ENCODE measurements around the gene RECQL5.

RECQL5 gene

DNA sequence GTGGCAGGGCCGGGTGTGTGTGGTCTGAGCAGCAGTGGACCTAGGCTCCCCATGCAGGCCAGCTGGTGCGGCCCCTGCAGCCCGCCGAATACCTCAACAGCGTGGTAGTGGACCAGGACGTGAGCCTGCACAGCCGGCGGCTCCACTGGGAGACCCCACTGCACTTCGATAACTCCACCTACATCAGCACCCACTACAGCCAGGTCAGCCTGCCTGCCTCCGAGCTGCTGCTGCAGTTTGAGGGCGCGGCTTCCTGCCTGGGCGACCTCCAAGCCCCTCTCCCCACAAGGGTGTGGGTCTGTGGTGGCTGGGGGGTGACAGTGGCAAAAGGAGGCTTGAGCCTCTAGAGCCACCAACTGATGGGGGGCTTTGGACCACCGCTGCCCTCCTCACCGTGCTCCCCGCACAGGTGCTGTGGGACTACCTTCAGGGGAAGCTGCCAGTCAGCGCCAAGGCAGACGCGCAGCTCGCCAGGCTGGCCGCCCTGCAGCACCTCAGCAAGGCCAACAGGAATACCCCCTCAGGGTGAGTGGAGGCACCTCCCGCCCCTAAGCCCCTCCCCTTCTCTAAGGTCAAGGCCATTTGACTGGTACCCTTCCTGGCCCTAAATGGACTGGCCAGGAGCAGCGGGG is 42.1 kb downstream of the RECQL5 start:
- no peak overlapping the region for H3K27ac ChIP-seq
- TF ChIP-seq ZFX (IDR thresholded peaks at IDR 0.05; ENCODE audit: borderline replicate concordance) (no peak), CTCF (IDR thresholded peaks at IDR 0.05) (no peak)

- TF ChIP-seq CTCF (IDR thresholded peaks at IDR 0.05), result no peak
- TF ChIP-seq ZFX (IDR thresholded peaks at IDR 0.05; ENCODE audit: borderline replicate concordance), result no peak
- H3K27ac ChIP-seq, result no peak overlapping the region
Measured at GRCh38 chr17:75624021-75624420, 42.9 kb downstream of the RECQL5 start.

GRCh38 chr17:75623386-75623785 is 43.6 kb downstream of the RECQL5 start:
- TF ChIP-seq CTCF (IDR thresholded peaks at IDR 0.05) (no peak), ZFX (IDR thresholded peaks at IDR 0.05; ENCODE audit: borderline replicate concordance) (no peak)
- H3K27ac ChIP-seq, result no peak overlapping the region

- H3K27ac ChIP-seq, result no peak overlapping the region
- TF ChIP-seq ZFX (IDR thresholded peaks at IDR 0.05; ENCODE audit: borderline replicate concordance), result no peak
- TF ChIP-seq CTCF (IDR thresholded peaks at IDR 0.05), result no peak
Measured at GRCh38 chr17:75622771-75623273, 44.1 kb downstream of the RECQL5 start.

- H3K27ac ChIP-seq, result no peak overlapping the region
- TF ChIP-seq ZFX (IDR thresholded peaks at IDR 0.05; ENCODE audit: borderline replicate concordance), result no peak
- TF ChIP-seq CTCF (IDR thresholded peaks at IDR 0.05), result no peak
Measured at GRCh38 chr17:75622076-75622475, 44.9 kb downstream of the RECQL5 start.

DNA sequence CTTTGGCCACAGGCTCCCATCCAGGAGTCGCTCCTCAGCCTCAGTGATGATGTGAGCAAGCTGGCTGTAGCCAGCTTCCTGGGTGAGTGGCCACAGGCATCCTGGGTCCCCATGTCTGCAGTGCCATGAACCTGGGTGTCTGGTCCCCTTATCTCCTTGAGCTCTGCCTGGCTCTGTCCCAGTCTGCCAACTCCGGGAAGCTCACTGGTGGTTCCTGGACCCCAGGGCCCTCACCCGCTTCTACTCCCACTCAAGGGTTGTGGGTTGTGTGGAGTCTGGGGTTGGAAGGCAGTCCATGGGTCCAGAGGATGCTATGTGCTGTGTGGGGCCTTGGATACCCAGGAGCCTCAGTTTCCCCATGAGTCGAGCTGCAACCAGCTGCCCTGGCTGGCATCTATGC is 45.5 kb downstream of the RECQL5 start:
- H3K27ac ChIP-seq, result no peak overlapping the region
- no peak for TF ChIP-seq ZFX (IDR thresholded peaks at IDR 0.05; ENCODE audit: borderline replicate concordance)
- no peak for TF ChIP-seq CTCF (IDR thresholded peaks at IDR 0.05)

DNA sequence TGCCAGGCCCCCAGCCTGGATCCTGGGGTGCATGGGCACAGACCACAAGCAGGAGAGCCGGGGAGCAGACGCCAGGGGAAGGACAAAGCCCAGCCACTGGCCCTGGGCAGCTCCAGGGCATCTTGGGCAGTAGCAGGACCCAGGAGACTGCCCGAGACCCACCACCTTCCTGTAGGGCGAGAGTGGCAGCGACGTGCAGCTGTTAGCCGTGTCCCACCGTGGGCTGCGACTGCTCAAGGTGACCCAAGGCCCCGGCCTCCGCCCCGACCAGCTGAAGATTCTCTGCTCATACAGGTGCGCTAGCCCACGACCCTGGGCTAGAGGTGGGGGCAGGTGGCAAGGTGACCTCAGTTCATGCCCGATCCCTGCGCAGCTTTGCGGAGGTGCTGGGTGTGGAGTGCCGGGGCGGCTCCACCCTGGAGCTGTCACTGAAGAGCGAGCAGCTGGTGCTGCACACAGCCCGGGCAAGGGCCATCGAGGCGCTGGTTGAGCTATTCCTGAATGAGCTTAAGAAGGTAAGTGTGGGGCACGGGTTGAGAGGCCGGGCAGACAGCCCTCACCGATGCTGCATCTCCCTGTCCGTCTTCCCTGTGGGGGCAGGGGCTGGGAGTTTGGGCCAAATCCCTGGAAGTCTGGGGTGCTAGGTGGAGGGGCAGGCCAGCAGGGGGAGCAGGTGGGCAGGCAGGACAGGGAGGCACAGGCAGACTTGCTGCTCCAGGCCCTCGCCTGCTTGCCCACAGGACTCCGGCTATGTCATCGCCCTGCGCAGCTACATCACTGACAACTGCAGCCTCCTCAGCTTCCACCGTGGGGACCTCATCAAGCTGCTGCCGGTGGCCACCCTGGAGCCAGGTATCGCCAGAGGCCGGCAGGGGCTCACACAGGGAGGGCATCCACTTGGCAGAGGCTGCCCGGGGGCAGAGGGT is 47.2 kb downstream of the RECQL5 start:
- H3K27ac ChIP-seq, result no peak overlapping the region
- TF ChIP-seq ZFX (IDR thresholded peaks at IDR 0.05; ENCODE audit: borderline replicate concordance) (no peak), CTCF (IDR thresholded peaks at IDR 0.05) (peak; percentile 62)
